Measurements from ENCODE around the gene FADS6. TPM values are rescaled to one million over a fixed set of nuclear protein-coding genes. Genes with fewer than 3 reads are reported as not detected.

The FADS6 gene
- total and polyA plus RNA-seq, 2 donors (not counting 3 experiments of a cell fraction or from before 2014, with no cell fraction given): not detected

GRCh38 chr17:74875977-74876593 lies 17.3 kb downstream of the FADS6 start:
- Histone ChIP-seq H4K20me1 (replicated peaks; ENCODE audit: control insufficient read depth, extremely low read depth, insufficient read depth, low read length) (no peaks in the 10 kb centered on the region), H3K4me1 (ENCODE audit: control insufficient read depth, extremely low read depth, insufficient read depth, low read length) (peaks cover 15% of the 10 kb centered on the region), H3K9me3 (replicated peaks; ENCODE audit: control insufficient read depth, insufficient read depth, low read length) (no peaks in the 10 kb centered on the region), H3K9ac (replicated peaks; ENCODE audit: extremely low read depth, insufficient read depth, low read length) (no peak overlapping the region), H3K27me3 (ENCODE audit: control insufficient read depth in 2 of 2, insufficient read depth in 2 of 2, low read length in 2 of 2) (no peaks in the 10 kb centered on the region), H3K9me1 (replicated peaks; ENCODE audit: control insufficient read depth, extremely low read depth, insufficient read depth, low read length) (no peaks in the 10 kb centered on the region), H3K4me3 (replicated peaks in 1 of 3; ENCODE audit: insufficient read depth in 1 of 3, low read depth in 1 of 3, low read length in 3 of 3) (no peak overlapping the region), H2AFZ (ENCODE audit: low read depth, low read length) (no peak overlapping the region), H3K27ac (ENCODE audit: insufficient read depth, low read depth, low read length) (no peak overlapping the region), H3K36me3 (ENCODE audit: control insufficient read depth in 2 of 2, extremely low read depth in 1 of 2, insufficient read depth in 2 of 2, low read length in 2 of 2) (no peaks in the 10 kb centered on the region), H3K4me2 (ENCODE audit: insufficient read depth, low read length) (no peak overlapping the region), H3K79me2 (ENCODE audit: control insufficient read depth, insufficient read depth, low read length) (no peaks in the 10 kb centered on the region)
- TF ChIP-seq FOS (IDR thresholded peaks at IDR 0.05; ENCODE audit: borderline replicate concordance, insufficient read depth, low read length) (no peak), MYC (IDR thresholded peaks at IDR 0.05; ENCODE audit: low read depth, low read length) (no peak), CTCF (IDR thresholded peaks at IDR 0.05; ENCODE audit: extremely low read depth in 1 of 2, insufficient read depth in 1 of 2, low read depth in 1 of 2, low read length in 2 of 2) (no peak), MAX (IDR thresholded peaks at IDR 0.05; ENCODE audit: insufficient read depth, insufficient read length) (no peak), EZH2 (IDR thresholded peaks at IDR 0.05; ENCODE audit: borderline replicate concordance, low read depth, low read length, severe bottlenecking) (no peak), GATA2 (IDR thresholded peaks at IDR 0.05; ENCODE audit: insufficient read depth, insufficient read length, low read depth, low read length) (no peak), JUN (IDR thresholded peaks at IDR 0.05; ENCODE audit: borderline replicate concordance, insufficient read depth, insufficient read length, low read depth) (no peak), POLR2AphosphoS5 (IDR thresholded peaks at IDR 0.05; ENCODE audit: insufficient read depth, low read depth, low read length) (no peak), POLR2A (IDR thresholded peaks at IDR 0.05; ENCODE audit: low read depth, low read length) (no peak)
- FAIRE-seq: no peak
- ChIA-PET POLR2A (no interaction called here), CTCF (interaction anchor here (0.6 kb wide), 1 partner anchor 81 kb away, joined by 3 read pairs; no protein-coding TSS in a partner anchor)
- DNase-seq (ENCODE audit: low read depth, low spot score): no peak
- intact Hi-C loops (cut with micrococcal nuclease) (no loop called here), dilution Hi-C loops (cut with MboI; ENCODE audit: extremely low pct_ligation_motif_present, low sequenced_read_pairs) (no loop called here)
- BruUV-seq (replicated peaks): no TSS peak

Data from endothelial cell of umbilical vein (primary cell).